Anterior cingulate cortex (tissue), 58 donors: ENCODE measurements around the gene TMEM163.

Experiments used
- DNase-seq, 58 donors: peaks; one replicate each; lab custom pipeline; 2025; lab: John Stamatoyannopoulos, UW

TMEM163 gene

DNA sequence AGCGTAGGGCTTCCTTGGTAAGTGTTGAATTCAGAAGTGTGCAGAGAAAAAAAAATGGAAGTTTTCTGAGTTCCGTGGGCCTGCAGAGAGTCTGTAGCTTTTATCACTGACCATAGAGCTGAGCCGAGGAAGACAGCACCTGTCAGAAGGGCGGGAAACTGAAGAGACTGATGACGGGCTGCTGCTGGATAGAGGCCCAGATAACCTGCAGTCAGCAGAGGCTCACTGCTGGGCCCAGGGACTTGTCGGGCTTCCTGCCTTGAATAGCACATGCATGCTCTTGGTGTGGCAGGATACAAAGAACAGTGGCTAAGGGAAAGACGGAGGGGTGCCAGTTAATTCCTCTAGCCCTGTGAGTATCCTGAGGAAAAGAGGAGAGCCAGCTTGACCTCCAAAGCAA, 298.5 kb downstream of the TMEM163 start:
- peak in 2 of 58 donors; percentile 6 to 12 for DNase-seq

DNA sequence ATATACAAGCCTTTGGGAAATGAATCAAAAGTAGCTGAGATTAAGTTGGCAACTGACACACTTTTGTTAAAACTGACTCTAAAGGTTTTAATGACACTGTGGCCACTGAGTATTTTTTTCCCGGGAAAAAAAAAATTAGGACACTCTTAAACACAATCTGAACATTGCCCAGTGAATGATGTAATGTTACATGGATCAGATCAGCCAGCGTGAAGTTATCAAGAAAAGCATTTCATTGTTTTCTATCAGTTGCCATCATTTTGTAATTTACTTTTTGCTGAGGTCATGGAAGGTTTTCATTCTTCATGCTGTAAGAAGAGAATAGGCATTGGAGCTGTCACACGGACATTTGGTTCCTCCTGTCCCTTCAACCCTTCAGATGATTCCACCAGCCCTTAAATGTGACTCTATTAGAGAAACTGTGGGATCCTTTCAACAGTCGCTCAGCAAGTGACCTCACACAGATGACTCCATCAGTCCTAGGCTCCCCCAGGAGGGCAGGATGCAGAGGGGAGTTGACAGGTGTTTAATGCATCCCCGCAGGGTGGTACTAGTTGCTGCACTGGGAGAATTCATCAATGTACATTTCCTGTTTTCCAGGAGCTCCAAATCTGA, 300.7 kb downstream of the TMEM163 start:
- DNase-seq, result no peak

- no peak for DNase-seq
Measured at GRCh38 chr2:134416637-134417036, 302.2 kb downstream of the TMEM163 start.

GRCh38 chr2:134416018-134416417, 302.8 kb downstream of the TMEM163 start:
- no peak for DNase-seq

GRCh38 chr2:134413912-134414311, 304.9 kb downstream of the TMEM163 start:
- DNase-seq, result no peak

- DNase-seq, result no peak
Measured at GRCh38 chr2:134413430-134413829, 305.4 kb downstream of the TMEM163 start.

GRCh38 chr2:134412639-134412999, 306.2 kb downstream of the TMEM163 start:
- peak in 19 of 58 donors; percentile 9 to 71 (median 32) for DNase-seq

GRCh38 chr2:134411828-134412638, 306.8 kb downstream of the TMEM163 start:
- peak; percentile 14 to 95 (median 80) for DNase-seq

- DNase-seq, result peak in 11 of 58 donors; percentile 8 to 69 (median 50)
Measured at GRCh38 chr2:134411279-134411827, 307.4 kb downstream of the TMEM163 start.

GRCh38 chr2:134410831-134411231, 308.0 kb downstream of the TMEM163 start:
- DNase-seq, result peak in 11 of 58 donors; percentile 3 to 59 (median 29)

- DNase-seq, result no peak
Measured at GRCh38 chr2:134410006-134410405, 308.8 kb downstream of the TMEM163 start.

DNA sequence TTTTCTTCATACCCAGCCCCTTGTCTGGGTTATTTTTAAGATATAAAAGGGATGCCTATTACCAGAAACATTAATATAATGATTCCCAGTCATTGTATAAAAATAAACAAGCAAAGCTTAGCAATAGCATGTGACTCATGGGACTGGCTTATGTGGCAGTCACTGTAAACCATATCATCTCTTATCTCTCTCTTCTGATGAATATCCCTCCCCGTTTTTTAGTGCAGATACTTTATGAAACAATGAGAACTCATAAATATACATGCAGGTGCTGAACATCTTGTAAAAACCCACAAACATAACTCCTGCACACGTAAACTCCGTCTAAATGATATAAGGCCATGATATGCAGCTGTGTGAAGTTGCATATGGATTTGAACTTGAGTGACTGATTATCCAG, 310.0 kb downstream of the TMEM163 start:
- DNase-seq, result no peak

GRCh38 chr2:134408386-134408785, 310.4 kb downstream of the TMEM163 start:
- DNase-seq, result no peak

GRCh38 chr2:134407154-134407890, 311.5 kb downstream of the TMEM163 start:
- DNase-seq, result no peak

DNA sequence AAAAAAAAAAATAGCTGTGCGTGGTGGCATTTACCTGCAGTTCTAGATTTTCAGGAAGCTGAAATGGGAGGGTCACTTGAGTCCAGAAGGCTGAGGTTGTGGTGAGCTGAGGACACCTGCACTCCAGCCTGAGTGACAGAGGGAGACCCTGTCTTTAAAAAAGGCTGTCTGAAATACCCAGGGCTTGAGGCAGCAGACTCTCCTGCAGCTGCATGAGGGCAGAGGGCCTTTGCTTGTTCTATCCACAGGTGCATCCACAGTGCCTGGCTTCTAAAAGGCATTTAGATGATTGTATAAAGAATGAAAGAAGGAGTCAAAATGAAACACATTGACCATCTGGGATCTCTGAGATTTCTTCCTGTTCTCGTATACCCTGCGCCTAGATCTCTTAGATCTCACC, 312.1 kb downstream of the TMEM163 start:
- no peak for DNase-seq

- DNase-seq, result no peak
Measured at GRCh38 chr2:134406311-134406710, 312.5 kb downstream of the TMEM163 start.
